Kidney epithelial cell (primary cell): ENCODE results near the gene CRYAB. TPM values are rescaled to one million over a fixed set of nuclear protein-coding genes. Genes with fewer than 3 reads are reported as not detected.
"Not testable (repeated sequence)": the region's sequence is repeated elsewhere in the genome, so short reads cannot be mapped to it uniquely, and the experiment has no call there.

ENCODE experiments used
- DNase-seq: peaks from one replicate; pipeline ENCODE4 v3.0.0-alpha.2; 2010; ENCODE audit warnings: low read depth
- H3K27me3 ChIP-seq: 2 replicates; pipeline ENCODE4 v1.6.0; 2011; ENCODE audit warnings: low read length; ENCODE audit not compliant: control insufficient read depth, insufficient read depth
- H3K36me3 ChIP-seq: 2 replicates; pipeline ENCODE4 v1.5.1; 2011; ENCODE audit warnings: low read length; ENCODE audit not compliant: control insufficient read depth, insufficient read depth
- H3K4me3 ChIP-seq: 2 replicates; pipeline ENCODE4 v1.5.1; 2011; ENCODE audit warnings: low read depth, mild to moderate bottlenecking, control low read depth, low read length
- CTCF ChIP-seq: IDR thresholded peaks from 2 replicates; pipeline ENCODE4 v1.5.1; 2011; ENCODE audit warnings: mild to moderate bottlenecking, moderate library complexity, low read length, control low read depth, inconsistent platforms; ENCODE audit not compliant: insufficient read depth, poor library complexity, severe bottlenecking
- total RNA-seq: library from RNA; depleted of rRNA; stranded (reverse); fragments of >200 nt; gene quantifications from 2 replicates; pipeline ENCODE4 v1.2.3, GENCODE V29; 2015

CRYAB gene
- total RNA-seq, 1 donor from 2014 or later: 23.9 TPM

DNA sequence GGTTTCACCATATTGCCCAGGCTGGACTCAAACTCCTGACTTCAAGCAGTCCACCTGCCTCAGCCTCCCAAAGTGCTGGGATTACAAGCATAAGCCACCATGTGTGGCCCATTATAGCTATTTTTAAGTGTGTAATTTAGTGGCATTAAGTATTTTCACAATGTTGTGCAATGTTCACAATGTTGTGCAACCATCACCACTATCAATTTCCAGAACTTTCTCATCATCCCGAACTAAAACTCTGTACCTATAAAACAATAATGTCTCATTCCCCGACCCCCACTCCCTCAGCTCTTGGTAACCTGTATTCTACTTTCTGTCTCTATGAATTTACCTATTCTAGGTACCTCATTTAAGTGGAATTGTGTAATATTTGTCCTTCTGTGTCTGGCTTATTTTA, 24.7 kb downstream of the CRYAB start:
- no peak for TF ChIP-seq CTCF
- Histone ChIP-seq H3K36me3 (no peaks in the 10 kb centered on the region), H3K27me3 (no peaks in the 10 kb centered on the region), H3K4me3 (no peak overlapping the region)
- no peak for DNase-seq

- no peaks in the 10 kb centered on the region for H3K27me3 ChIP-seq
- no peak for TF ChIP-seq CTCF
- DNase-seq: no peak
- no peak overlapping the region for H3K4me3 ChIP-seq
- no peaks in the 10 kb centered on the region for H3K36me3 ChIP-seq
Measured at GRCh38 chr11:111886032-111886431, 25.5 kb downstream of the CRYAB start.

GRCh38 chr11:111885053-111885452, 26.5 kb downstream of the CRYAB start:
- not testable (repeated sequence) for DNase-seq, H3K36me3 ChIP-seq, H3K4me3 ChIP-seq, H3K27me3 ChIP-seq

GRCh38 chr11:111882202-111882601, 29.4 kb downstream of the CRYAB start:
- Histone ChIP-seq H3K27me3 (no peaks in the 10 kb centered on the region), H3K36me3 (no peaks in the 10 kb centered on the region), H3K4me3 (no peak overlapping the region)
- DNase-seq: no peak
- no peak for TF ChIP-seq CTCF

DNA sequence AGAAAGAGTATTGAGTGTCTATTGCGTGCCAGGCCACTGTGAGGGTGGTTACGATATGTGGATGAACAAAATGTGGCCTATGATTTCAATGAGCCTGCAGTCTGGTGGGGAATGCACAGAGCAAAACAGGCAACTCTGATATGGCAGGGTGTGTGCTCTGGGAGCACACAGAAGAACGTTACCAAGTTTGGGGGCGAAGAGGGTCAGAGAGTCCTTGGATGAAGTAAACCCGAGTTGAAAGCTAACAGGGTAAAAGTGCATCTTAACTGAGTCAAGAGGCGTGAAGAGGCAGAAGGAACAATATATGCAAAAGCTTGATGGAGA, 32.0 kb downstream of the CRYAB start:
- Histone ChIP-seq H3K4me3 (peak overlapping the region; percentile 75), H3K27me3 (no peaks in the 10 kb centered on the region), H3K36me3 (no peaks in the 10 kb centered on the region)
- no peak for TF ChIP-seq CTCF
- no peak for DNase-seq

DNA sequence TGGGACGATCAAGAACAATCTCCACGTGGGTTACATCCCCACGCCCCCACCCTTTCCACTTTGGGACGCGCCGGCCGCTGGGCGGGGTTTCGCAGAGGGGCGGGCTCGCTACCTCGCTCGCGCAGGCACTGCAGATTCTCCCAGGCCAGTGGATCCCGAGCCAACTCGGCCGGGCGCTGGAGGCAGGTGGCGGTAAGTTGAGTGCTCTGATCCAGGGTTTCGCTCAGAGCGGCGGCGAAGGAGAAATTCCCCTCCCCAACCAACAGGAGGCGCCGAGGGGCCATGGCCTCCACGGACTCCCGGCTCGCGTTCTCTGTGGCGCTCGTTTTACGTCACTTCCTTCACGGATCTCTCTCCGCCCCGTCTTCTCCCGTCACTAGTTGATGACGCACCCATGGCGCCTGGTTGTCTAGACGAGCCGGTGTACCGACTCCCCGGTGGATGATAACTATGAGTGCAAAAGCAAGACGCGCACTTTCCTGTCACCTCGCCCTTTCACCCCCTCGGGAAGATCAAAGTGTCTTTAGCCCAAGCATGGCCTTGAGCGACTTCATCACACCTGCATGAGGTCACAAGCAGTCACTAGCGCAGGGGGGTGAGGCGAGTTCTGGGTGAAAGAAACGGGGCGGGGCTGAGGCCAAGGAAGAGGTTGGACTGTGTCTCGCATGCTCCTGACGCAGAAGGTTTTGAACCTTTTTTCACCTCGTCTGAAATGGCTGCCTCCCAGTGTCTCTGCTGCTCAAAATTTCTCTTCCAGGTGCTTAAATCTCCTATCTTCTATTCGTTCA, 32.5 kb downstream of the CRYAB start, which contains the start of the genes CFAP68 and FDXACB1:
Gene CFAP68, plus strand, starts transcription at position 693 of the 788 bp plus-strand sequence. Its CDS starts 20 bp downstream, at position 713.
Gene FDXACB1, minus strand, starts transcription at position 317 of the 788 bp plus-strand sequence. Its CDS starts 33 bp downstream, at position 284.
- Histone ChIP-seq H3K27me3 (no peaks in the 10 kb centered on the region), H3K4me3 (peak within 1 kb of the TSS; percentile 75), H3K36me3 (no peaks in the 10 kb centered on the region)
- TF ChIP-seq CTCF: peak; percentile 99
- DNase-seq: peak; percentile 91
